ENCODE measurements around the gene F11R.

- TF ChIP-seq CTCF (IDR thresholded peaks at IDR 0.05 in 2 of 3, conservative IDR thresholded peaks at IDR 0.05 in 1 of 3; ENCODE audit: control insufficient read depth in 2 of 3, extremely low read depth in 1 of 3, insufficient read depth in 1 of 3, low read depth in 3 of 3, low read length in 3 of 3) (no peak), MAX (IDR thresholded peaks at IDR 0.05; ENCODE audit: low read depth, low read length) (no peak), SMAD1 (IDR thresholded peaks at IDR 0.05; ENCODE audit: low read depth, partially characterized antibody) (no peak), CHD2 (IDR thresholded peaks at IDR 0.05; ENCODE audit: borderline replicate concordance, low read depth, low read length) (no peak), BMI1 (IDR thresholded peaks at IDR 0.05; ENCODE audit: borderline replicate concordance) (no peak), ZZZ3 (IDR thresholded peaks at IDR 0.05; ENCODE audit: control insufficient read depth, insufficient read length, low read depth) (no peak), IKZF2 (IDR thresholded peaks at IDR 0.05) (no peak), POLR2A (IDR thresholded peaks at IDR 0.05; ENCODE audit: low read depth, low read length) (no peak), GABPA (IDR thresholded peaks at IDR 0.05; ENCODE audit: low read depth) (no peak), TAF1 (IDR thresholded peaks at IDR 0.05; ENCODE audit: borderline replicate concordance, low read depth, low read length) (no peak)
These were observed 1.0 kb upstream of the F11R start for GRCh38 chr1:161021970-161022353.

Measured in GM12878 (cell line).